Liver (tissue), 3 donors: ENCODE measurements around the gene IL17A.

Source experiments
- ATF3 ChIP-seq: IDR thresholded peaks from 2 replicates; pipeline ENCODE4 v1.6.1; 2016; ENCODE audit warnings: antibody characterized with exemption
- REST ChIP-seq: IDR thresholded peaks from 2 replicates; pipeline ENCODE4 v1.6.1; 2016; ENCODE audit warnings: antibody characterized with exemption, mild to moderate bottlenecking
- ZBTB33 ChIP-seq: IDR thresholded peaks from 2 replicates; pipeline ENCODE4 v1.6.1; 2016; ENCODE audit warnings: antibody characterized with exemption
- TF ChIP-seq, protein P1 (sequence below): fragments of 150-350 bp; IDR thresholded peaks from 2 replicates; pipeline ENCODE4 v1.5.1; 2017; ENCODE audit warnings: improper control_type of control experiment, low read depth, low read length; ENCODE audit not compliant: missing input control
- donor health status: healthy.
- donor health status: healthy.

- TF ChIP-seq ATF3 (no peak), ZBTB33 (no peak), REST (no peak)
- TF ChIP-seq, protein P1, sequence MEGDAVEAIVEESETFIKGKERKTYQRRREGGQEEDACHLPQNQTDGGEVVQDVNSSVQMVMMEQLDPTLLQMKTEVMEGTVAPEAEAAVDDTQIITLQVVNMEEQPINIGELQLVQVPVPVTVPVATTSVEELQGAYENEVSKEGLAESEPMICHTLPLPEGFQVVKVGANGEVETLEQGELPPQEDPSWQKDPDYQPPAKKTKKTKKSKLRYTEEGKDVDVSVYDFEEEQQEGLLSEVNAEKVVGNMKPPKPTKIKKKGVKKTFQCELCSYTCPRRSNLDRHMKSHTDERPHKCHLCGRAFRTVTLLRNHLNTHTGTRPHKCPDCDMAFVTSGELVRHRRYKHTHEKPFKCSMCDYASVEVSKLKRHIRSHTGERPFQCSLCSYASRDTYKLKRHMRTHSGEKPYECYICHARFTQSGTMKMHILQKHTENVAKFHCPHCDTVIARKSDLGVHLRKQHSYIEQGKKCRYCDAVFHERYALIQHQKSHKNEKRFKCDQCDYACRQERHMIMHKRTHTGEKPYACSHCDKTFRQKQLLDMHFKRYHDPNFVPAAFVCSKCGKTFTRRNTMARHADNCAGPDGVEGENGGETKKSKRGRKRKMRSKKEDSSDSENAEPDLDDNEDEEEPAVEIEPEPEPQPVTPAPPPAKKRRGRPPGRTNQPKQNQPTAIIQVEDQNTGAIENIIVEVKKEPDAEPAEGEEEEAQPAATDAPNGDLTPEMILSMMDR, result no peak
Observed at GRCh38 chr6:52157301-52157941, 28.8 kb upstream of the IL17A start.
